ENCODE results near the gene TBC1D10A.

DNA sequence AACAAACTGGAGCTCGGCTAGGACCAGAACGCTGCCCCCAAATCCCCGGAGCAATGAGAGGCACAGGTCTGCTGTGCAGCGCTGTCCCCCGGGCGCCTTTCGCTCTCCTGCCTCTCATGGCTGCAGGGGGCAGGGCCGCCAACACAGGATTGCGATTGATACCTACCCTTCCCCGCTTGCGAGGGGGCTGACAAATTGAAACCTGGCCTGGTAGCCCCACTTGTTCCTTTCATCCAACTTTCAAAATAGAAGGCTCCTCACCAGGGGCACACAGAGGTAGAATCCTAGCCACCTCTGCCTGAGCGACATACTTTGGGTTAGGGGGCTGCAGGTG is 36.8 kb downstream of the TBC1D10A start:
- TF ChIP-seq, protein P1, sequence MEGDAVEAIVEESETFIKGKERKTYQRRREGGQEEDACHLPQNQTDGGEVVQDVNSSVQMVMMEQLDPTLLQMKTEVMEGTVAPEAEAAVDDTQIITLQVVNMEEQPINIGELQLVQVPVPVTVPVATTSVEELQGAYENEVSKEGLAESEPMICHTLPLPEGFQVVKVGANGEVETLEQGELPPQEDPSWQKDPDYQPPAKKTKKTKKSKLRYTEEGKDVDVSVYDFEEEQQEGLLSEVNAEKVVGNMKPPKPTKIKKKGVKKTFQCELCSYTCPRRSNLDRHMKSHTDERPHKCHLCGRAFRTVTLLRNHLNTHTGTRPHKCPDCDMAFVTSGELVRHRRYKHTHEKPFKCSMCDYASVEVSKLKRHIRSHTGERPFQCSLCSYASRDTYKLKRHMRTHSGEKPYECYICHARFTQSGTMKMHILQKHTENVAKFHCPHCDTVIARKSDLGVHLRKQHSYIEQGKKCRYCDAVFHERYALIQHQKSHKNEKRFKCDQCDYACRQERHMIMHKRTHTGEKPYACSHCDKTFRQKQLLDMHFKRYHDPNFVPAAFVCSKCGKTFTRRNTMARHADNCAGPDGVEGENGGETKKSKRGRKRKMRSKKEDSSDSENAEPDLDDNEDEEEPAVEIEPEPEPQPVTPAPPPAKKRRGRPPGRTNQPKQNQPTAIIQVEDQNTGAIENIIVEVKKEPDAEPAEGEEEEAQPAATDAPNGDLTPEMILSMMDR (IDR thresholded peaks at IDR 0.05; ENCODE audit: insufficient read depth, low read depth, low read length) = no peak
- TF ChIP-seq EZH2 (IDR thresholded peaks at IDR 0.05; ENCODE audit: insufficient read depth, low read length) = no peak

Measured in astrocyte (in vitro differentiated cells and primary cell).